HCT116 (cell line): Measurements from ENCODE around the gene SERPINB5. TPM values are rescaled to one million over a fixed set of nuclear protein-coding genes. Genes with fewer than 3 reads are reported as not detected.

Experiments used
- ATAC-seq: fragments of 200-7000 bp; cut with Tn5 transposase; 2 replicates; pipeline ENCODE4 v1.9.1; 2020; ENCODE audit warnings: mild to moderate bottlenecking, moderate library complexity
- BruUV-seq: library from RNA; stranded (reverse); fragments of 400-500 nt; replicated peaks from 2 replicates; lab custom pipeline; 2021; lab: Mats Ljungman, UMichigan
- CTCF ChIA-PET: fragments of 300-600 bp; sonication (Branson Sonifier 250); formaldehyde crosslinking; loops from one replicate; lab custom pipeline; 2021; ENCODE audit warnings: antibody characterized with exemption; lab: Charles Lee
- POLR2A ChIA-PET: fragments of 300-600, 350-600 bp; sonication (Branson Sonifier 250); formaldehyde crosslinking; loops from one replicate; lab custom pipeline; 2021; ENCODE audit warnings: antibody characterized with exemption; lab: Charles Lee
- RAD21 ChIA-PET, 2 experiments: fragments of 300-600 bp; sonication (Branson Sonifier 250); formaldehyde crosslinking; loops; one replicate each; lab custom pipeline; 2023; ENCODE audit warnings: low total read pairs in 2 of 2; ENCODE audit not compliant: uncharacterized antibody in 2 of 2, unreplicated experiment in 2 of 2, low non-redundant PET in 1 of 2; lab: Charles Lee
- DNase-seq: peaks from one replicate; pipeline ENCODE4 v3.0.0-alpha.2; 2010; ENCODE audit warnings: low read depth, low spot score
- H2AFZ ChIP-seq: fragments of 200-600 bp; shearing (Covaris generic), sonication (generic); 2 replicates; pipeline ENCODE4 v1.6.1; 2017; ENCODE audit warnings: low read depth, mixed run types, mixed read lengths, antibody characterized with exemption, low read length; ENCODE audit not compliant: poor library complexity, severe bottlenecking
- H3K27ac ChIP-seq: 2 replicates; pipeline ENCODE4 v1.5.1; 2012; ENCODE audit warnings: low read depth, low read length
- H3K27me3 ChIP-seq: fragments of 200-600 bp; sonication (generic); 2 replicates; pipeline ENCODE4 v1.6.1; 2016; ENCODE audit warnings: mixed run types, low read length, mixed read lengths; ENCODE audit not compliant: insufficient read depth
- H3K36me3 ChIP-seq, 2 experiments: fragments of 200-500 bp in 1 of 2; fragments of 200-600 bp in 1 of 2; sonication (Bioruptor generic) in 1 of 2; sonication (generic) in 1 of 2; 2 replicates each; pipeline versions ENCODE4 v1.5.1 to v1.6.1; 2014 to 2016; ENCODE audit warnings: low read length in 2 of 2, inconsistent platforms in 1 of 2, mixed read lengths in 1 of 2, mixed run types in 1 of 2; ENCODE audit not compliant: insufficient read depth in 2 of 2, control insufficient read depth in 1 of 2
- H3K4me1 ChIP-seq, 2 experiments: fragments of 200-600 bp in 1 of 2; sonication (generic) in 1 of 2; 2 replicates each; pipeline versions ENCODE4 v1.5.1 to v1.6.1; 2012 to 2017; ENCODE audit warnings: low read length in 2 of 2, inconsistent platforms in 1 of 2, mild to moderate bottlenecking in 1 of 2, mixed read lengths in 1 of 2, mixed run types in 1 of 2, moderate library complexity in 1 of 2; ENCODE audit not compliant: insufficient read depth in 2 of 2, control insufficient read depth in 1 of 2
- H3K4me2 ChIP-seq: fragments of 200-600 bp; sonication (generic); 2 replicates; pipeline ENCODE4 v1.6.1; 2017; ENCODE audit warnings: mixed run types, low read length, mixed read lengths
- H3K4me3 ChIP-seq, 2 experiments: fragments of 200-600 bp in 1 of 2; sonication (generic) in 1 of 2; replicated peaks in 1 of 2; 2 replicates each; pipeline ENCODE4 v1.5.1; 2011 to 2016; ENCODE audit warnings: low read length in 2 of 2, control low read depth in 1 of 2, low read depth in 1 of 2, mild to moderate bottlenecking in 1 of 2, mixed read lengths in 1 of 2, mixed run types in 1 of 2
- H3K79me2 ChIP-seq: fragments of 200-600 bp; sonication (generic); 2 replicates; pipeline ENCODE4 v1.6.1; 2017; ENCODE audit warnings: mild to moderate bottlenecking, mixed run types, low read length, moderate library complexity, mixed read lengths; ENCODE audit not compliant: insufficient read depth
- H3K9ac ChIP-seq: fragments of 200-600 bp; sonication (generic); 2 replicates; pipeline ENCODE4 v1.6.1; 2016; ENCODE audit warnings: low read length, mixed read lengths
- H3K9me2 ChIP-seq: fragments of 200-600 bp; sonication (generic), shearing (Covaris generic); 2 replicates; pipeline ENCODE4 v1.6.1; 2017; ENCODE audit warnings: mixed run types, mild to moderate bottlenecking, moderate library complexity; ENCODE audit not compliant: insufficient read depth
- H3K9me3 ChIP-seq, 2 experiments: fragments of 200-500 bp in 1 of 2; fragments of 200-600 bp in 1 of 2; sonication (Bioruptor generic) in 1 of 2; sonication (generic) in 1 of 2; 2 replicates each; pipeline ENCODE4 v1.6.1; 2014 to 2017; ENCODE audit warnings: low read length in 2 of 2, mixed read lengths in 2 of 2, inconsistent platforms in 1 of 2, low read depth in 1 of 2, mild to moderate bottlenecking in 1 of 2, mixed run types in 1 of 2, moderate library complexity in 1 of 2; ENCODE audit not compliant: control insufficient read depth in 1 of 2, insufficient read depth in 1 of 2
- H4K20me1 ChIP-seq: fragments of 200-600 bp; sonication (generic), shearing (Covaris generic); 2 replicates; pipeline ENCODE4 v1.6.1; 2017; ENCODE audit warnings: mixed run types, mild to moderate bottlenecking, moderate library complexity; ENCODE audit not compliant: insufficient read depth
- ATF3 ChIP-seq: IDR thresholded peaks from 2 replicates; pipeline ENCODE4 v1.6.1; 2012
- CEBPB ChIP-seq: IDR thresholded peaks from 2 replicates; pipeline ENCODE4 v1.6.1; 2012; ENCODE audit warnings: low read depth
- CTCF ChIP-seq, 3 experiments: fragments of 200-600 bp in 1 of 3; sonication (generic) in 1 of 3; IDR thresholded peaks in 2 of 3; conservative IDR thresholded peaks in 1 of 3; 2 replicates each; pipeline ENCODE4 v1.5.1; 2012 to 2017; ENCODE audit warnings: low read depth in 2 of 3, low read length in 2 of 3, antibody characterized with exemption in 1 of 3, borderline replicate concordance in 1 of 3, control low read depth in 1 of 3, mild to moderate bottlenecking in 1 of 3, mixed read lengths in 1 of 3, mixed run types in 1 of 3, moderate library complexity in 1 of 3; ENCODE audit not compliant: insufficient read depth in 1 of 3
- EZH2phosphoT487 ChIP-seq: fragments of 200-600 bp; IDR thresholded peaks from 2 replicates; pipeline ENCODE4 v1.6.1; 2018; ENCODE audit warnings: antibody characterized with exemption, borderline replicate concordance
- FOSL1 ChIP-seq: IDR thresholded peaks from 2 replicates; pipeline ENCODE4 v1.6.1; 2012; ENCODE audit warnings: low read depth
- JUND ChIP-seq: IDR thresholded peaks from 2 replicates; pipeline ENCODE4 v1.6.1; 2012
- MAX ChIP-seq: IDR thresholded peaks from 2 replicates; pipeline ENCODE4 v1.6.1; 2012
- POLR2AphosphoS5 ChIP-seq: IDR thresholded peaks from 2 replicates; pipeline ENCODE4 v1.6.1; 2011; ENCODE audit warnings: mild to moderate bottlenecking, low read depth, low read length, moderate library complexity
- RAD21 ChIP-seq: IDR thresholded peaks from 2 replicates; pipeline ENCODE4 v1.6.1; 2012; ENCODE audit warnings: low read depth, mild to moderate bottlenecking
- SIN3A ChIP-seq: IDR thresholded peaks from 2 replicates; pipeline ENCODE4 v1.6.1; 2012; ENCODE audit warnings: low read depth
- SP1 ChIP-seq: IDR thresholded peaks from 2 replicates; pipeline ENCODE4 v1.6.1; 2012; ENCODE audit warnings: low read depth
- YY1 ChIP-seq: IDR thresholded peaks from 2 replicates; pipeline ENCODE4 v1.6.1; 2011; ENCODE audit warnings: low read length, low read depth, moderate library complexity, mild to moderate bottlenecking; ENCODE audit not compliant: insufficient replicate concordance; ENCODE audit errors: extremely low read depth
- ZFX ChIP-seq: fragments of 450-650 bp; IDR thresholded peaks from 2 replicates; pipeline ENCODE4 v1.6.1; 2017
- ZNF274 ChIP-seq: fragments of 200-500 bp; sonication (Bioruptor generic); IDR thresholded peaks from 2 replicates; pipeline ENCODE4 v1.6.1; 2014; ENCODE audit warnings: mild to moderate bottlenecking, low read depth, low read length, inconsistent platforms
- intact Hi-C: fragments of 100-400 bp; cut with micrococcal nuclease; formaldehyde crosslinking; loops from 2 replicates; pipeline ENCODE4 v1.10.0; 2022
- total RNA-seq: library from RNA; stranded (reverse); gene quantifications from one replicate; pipeline ENCODE4 v1.2.1, GENCODE V29; 2021; ENCODE audit not compliant: unreplicated experiment
- TF ChIP-seq, protein P1 (sequence below): IDR thresholded peaks from 2 replicates; pipeline ENCODE4 v1.6.1; 2012; ENCODE audit warnings: low read depth

The SERPINB5 gene
- total RNA-seq, 1 experiment from 2014 or later = 19.5 TPM

DNA sequence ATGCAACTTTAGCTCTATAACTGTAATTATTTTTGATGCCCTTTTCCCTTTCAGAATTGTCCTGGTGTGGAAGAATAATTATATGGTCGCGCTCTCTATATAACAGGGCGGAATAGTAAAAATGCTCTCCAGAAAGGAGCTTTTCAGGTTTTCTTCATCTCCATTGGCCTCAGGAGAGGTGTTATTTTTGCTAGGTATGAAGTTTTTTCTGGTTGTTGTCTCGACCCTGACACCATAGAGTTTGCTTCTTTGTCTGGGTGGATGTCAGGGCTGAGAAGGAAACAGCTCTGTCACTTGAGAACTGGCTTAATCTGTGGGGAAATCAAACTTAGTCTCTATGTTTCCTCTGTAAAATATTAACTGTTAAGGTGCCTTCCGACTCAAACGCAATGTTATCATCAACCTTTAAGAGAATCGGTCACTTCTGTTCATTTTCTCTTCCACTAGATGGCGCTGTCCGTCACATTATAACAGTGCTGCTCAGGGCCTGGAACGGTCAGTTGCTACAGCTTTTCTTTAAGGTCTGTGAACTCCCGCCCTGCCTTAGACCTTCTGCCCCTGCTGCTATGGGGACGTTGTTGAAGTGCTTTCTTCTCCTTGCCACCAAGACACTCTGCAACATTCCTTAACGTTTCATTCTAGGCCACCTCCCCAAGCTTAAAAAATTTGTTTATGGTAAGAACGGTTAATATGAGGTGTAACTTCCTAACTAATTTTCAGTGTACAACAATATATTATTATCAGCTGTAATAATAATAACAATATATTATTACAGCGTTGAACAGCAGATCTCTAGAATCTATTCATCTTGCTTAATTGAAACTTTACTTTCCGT is 41.6 kb downstream of the SERPINB5 start:
- H3K9me3 ChIP-seq = no peaks in the 10 kb centered on the region
- ChIA-PET RAD21 (interaction anchor here (0.7 to 2.5 kb wide), 10 partner anchors 60 to 418 kb away, joined by 3 to 15 read pairs (median 4); no protein-coding TSS in a partner anchor), POLR2A (interaction anchor here (1.2 kb wide), 1 partner anchor 327 kb away, joined by 3 read pairs; no protein-coding TSS in a partner anchor), CTCF (interaction anchor here (0.6 to 6.1 kb wide), 18 partner anchors 9 to 417 kb away, joined by 3 to 104 read pairs (median 6); no protein-coding TSS in a partner anchor)
- no TSS peak for BruUV-seq
- no peaks in the 10 kb centered on the region for H3K79me2 ChIP-seq
- TF ChIP-seq EZH2phosphoT487 (no peak), SIN3A (no peak), POLR2AphosphoS5 (no peak), SP1 (no peak), JUND (no peak), ZFX (no peak), RAD21 (peak; percentile 90), MAX (no peak), ZNF274 (no peak), YY1 (no peak), CTCF (IDR thresholded peaks at IDR 0.05 in 2 of 3, conservative IDR thresholded peaks at IDR 0.05 in 1 of 3; ENCODE audit: borderline replicate concordance in 1 of 3, insufficient read depth in 1 of 3, low read depth in 2 of 3, low read length in 2 of 3) (peak; percentile 50 to 76 (median 74); a peak in 5 of 6 replicates), ATF3 (no peak), FOSL1 (no peak), CEBPB (no peak)
- TF ChIP-seq, protein P1, sequence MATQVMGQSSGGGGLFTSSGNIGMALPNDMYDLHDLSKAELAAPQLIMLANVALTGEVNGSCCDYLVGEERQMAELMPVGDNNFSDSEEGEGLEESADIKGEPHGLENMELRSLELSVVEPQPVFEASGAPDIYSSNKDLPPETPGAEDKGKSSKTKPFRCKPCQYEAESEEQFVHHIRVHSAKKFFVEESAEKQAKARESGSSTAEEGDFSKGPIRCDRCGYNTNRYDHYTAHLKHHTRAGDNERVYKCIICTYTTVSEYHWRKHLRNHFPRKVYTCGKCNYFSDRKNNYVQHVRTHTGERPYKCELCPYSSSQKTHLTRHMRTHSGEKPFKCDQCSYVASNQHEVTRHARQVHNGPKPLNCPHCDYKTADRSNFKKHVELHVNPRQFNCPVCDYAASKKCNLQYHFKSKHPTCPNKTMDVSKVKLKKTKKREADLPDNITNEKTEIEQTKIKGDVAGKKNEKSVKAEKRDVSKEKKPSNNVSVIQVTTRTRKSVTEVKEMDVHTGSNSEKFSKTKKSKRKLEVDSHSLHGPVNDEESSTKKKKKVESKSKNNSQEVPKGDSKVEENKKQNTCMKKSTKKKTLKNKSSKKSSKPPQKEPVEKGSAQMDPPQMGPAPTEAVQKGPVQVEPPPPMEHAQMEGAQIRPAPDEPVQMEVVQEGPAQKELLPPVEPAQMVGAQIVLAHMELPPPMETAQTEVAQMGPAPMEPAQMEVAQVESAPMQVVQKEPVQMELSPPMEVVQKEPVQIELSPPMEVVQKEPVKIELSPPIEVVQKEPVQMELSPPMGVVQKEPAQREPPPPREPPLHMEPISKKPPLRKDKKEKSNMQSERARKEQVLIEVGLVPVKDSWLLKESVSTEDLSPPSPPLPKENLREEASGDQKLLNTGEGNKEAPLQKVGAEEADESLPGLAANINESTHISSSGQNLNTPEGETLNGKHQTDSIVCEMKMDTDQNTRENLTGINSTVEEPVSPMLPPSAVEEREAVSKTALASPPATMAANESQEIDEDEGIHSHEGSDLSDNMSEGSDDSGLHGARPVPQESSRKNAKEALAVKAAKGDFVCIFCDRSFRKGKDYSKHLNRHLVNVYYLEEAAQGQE = no peak
- peak overlapping the region; percentile 47 for H3K4me2 ChIP-seq
- H3K4me3 ChIP-seq = no peak overlapping the region
- no peaks in the 10 kb centered on the region for H3K9me2 ChIP-seq
- DNase-seq (peak; percentile 78), ATAC-seq (peak; percentile 98)
- no peaks in the 10 kb centered on the region for H4K20me1 ChIP-seq
- no peaks in the 10 kb centered on the region for H3K36me3 ChIP-seq
- peak overlapping the region; percentile 96 for H2AFZ ChIP-seq
- H3K9ac ChIP-seq = no peak overlapping the region
- intact Hi-C loops = loop anchor here (1.0 to 2.0 kb wide), 5 partner anchors 60 to 418 kb away; no protein-coding TSS in a partner anchor
- no peaks in the 10 kb centered on the region for H3K27me3 ChIP-seq
- H3K27ac ChIP-seq = no peak overlapping the region
- H3K4me1 ChIP-seq = no peaks in the 10 kb centered on the region
